Immature natural killer cell (primary cell): ENCODE measurements around the gene MT1G. TPM values are rescaled to one million over a fixed set of nuclear protein-coding genes. Genes with fewer than 3 reads are reported as not detected.
"Not testable (repeated sequence)": the region's sequence is repeated elsewhere in the genome, so short reads cannot be mapped to it uniquely, and the experiment has no call there.

Experiments
- DNase-seq, 3 donors: peaks; one replicate each; pipeline ENCODE4 v3.0.0; 2022; ENCODE audit warnings: mixed read lengths in 1 of 3
- H3K27ac Mint-ChIP-seq, 6 donors: one replicate each; pipeline ENCODE4 v1.8.0; 2020; ENCODE audit warnings: mixed read lengths in 6 of 6, mild to moderate bottlenecking in 5 of 6, inconsistent platforms in 4 of 6, moderate library complexity in 3 of 6
- H3K27me3 Mint-ChIP-seq, 3 donors: one replicate each; pipeline ENCODE4 v1.8.0; 2020 to 2021; ENCODE audit warnings: low read depth in 3 of 3, mild to moderate bottlenecking in 3 of 3, mixed read lengths in 3 of 3, moderate library complexity in 3 of 3, inconsistent platforms in 1 of 3
- H3K36me3 Mint-ChIP-seq, 3 donors: one replicate each; pipeline ENCODE4 v1.8.0; 2020; ENCODE audit warnings: mixed read lengths in 3 of 3, inconsistent platforms in 2 of 3, mild to moderate bottlenecking in 2 of 3
- H3K4me1 Mint-ChIP-seq, 2 donors: one replicate each; pipeline ENCODE4 v1.8.0; 2020; ENCODE audit warnings: inconsistent platforms in 2 of 2, mild to moderate bottlenecking in 2 of 2, mixed read lengths in 2 of 2, moderate library complexity in 1 of 2
- H3K4me3 Mint-ChIP-seq, 5 donors: one replicate each; pipeline ENCODE4 v1.8.0; 2020; ENCODE audit warnings: mild to moderate bottlenecking in 5 of 5, mixed read lengths in 5 of 5, inconsistent platforms in 3 of 5, moderate library complexity in 3 of 5
- H3K9me3 Mint-ChIP-seq, 6 donors: one replicate each; pipeline ENCODE4 v1.8.0; 2020; ENCODE audit warnings: mild to moderate bottlenecking in 6 of 6, mixed read lengths in 6 of 6, inconsistent platforms in 4 of 6, moderate library complexity in 3 of 6
- polyA plus RNA-seq, 3 donors: library from polyadenylated mRNA; unstranded; fragments of 300-500 nt; fragmentation: Illumina TruSeq; gene quantifications; one replicate each; pipeline ENCODE4 v1.2.3, GENCODE V29; 2021

The MT1G gene
- polyA plus RNA-seq, 3 donors from 2014 or later = not detected

DNA sequence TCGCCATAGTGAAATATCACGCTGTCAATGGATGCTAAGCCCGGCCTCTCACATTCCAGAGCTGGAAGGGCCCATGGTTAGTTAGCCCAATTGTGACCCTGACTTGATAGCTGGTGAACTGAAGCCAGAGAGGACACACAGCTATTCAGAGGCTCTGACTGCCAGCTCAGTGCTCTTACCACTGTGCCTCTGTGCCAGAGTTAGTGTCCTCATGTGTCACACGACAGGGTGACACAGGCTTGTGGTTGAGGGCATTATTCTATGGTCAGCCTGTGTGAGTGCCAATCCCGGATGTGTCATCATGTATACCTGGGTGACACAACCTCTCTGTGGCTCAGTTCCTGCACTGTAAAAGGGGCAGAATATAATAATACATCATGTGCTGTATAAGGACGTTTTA lies 12.0 kb upstream of the MT1G start:
- Mint-ChIP-seq H3K9me3 (no peaks in the 10 kb centered on the region), H3K4me3 (no peak overlapping the region), H3K4me1 (peaks cover 29 to 44% of the 10 kb centered on the region in 2 donors), H3K36me3 (peaks cover 0 to 4% (median 0%) of the 10 kb centered on the region in 3 donors), H3K27me3 (peaks cover 5 to 7% (median 7%) of the 10 kb centered on the region in 3 donors), H3K27ac (no peak overlapping the region)
- DNase-seq = no peak

DNA sequence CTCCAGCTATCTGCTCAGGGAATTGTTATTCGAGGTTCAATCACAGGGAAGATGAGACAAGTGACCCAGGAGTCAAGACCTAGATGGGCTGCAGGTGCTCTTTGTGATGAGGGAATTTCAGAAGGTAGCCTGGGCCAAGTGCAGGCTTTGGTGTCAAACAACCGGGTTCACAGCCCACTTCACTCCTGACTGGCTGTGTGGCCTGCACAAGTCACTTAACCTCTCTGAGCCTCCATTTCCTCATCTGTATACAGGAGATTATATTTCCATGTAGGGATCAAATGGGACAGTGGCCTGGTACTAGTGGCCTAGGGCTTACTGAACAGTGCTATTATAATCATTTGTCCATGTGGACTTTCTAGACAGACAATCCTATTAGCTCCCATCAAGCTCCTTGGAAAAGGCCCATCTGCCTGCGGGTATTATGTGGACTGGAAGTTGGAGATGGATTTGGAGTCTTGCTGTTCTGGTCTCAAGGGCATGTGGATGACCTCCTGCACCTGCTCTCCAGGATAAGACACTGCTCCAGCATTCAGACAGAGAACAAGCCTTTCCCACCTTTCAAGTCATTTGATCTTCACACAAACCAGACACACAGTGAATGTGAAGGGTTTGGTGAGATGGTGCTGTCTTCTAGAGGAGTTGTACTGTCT lies 11.3 kb upstream of the MT1G start:
- no peak for DNase-seq
- peaks cover 8% of the 10 kb centered on the region in 3 donors for H3K27me3 Mint-ChIP-seq
- H3K4me1 Mint-ChIP-seq = peaks cover 30 to 43% of the 10 kb centered on the region in 2 donors
- H3K9me3 Mint-ChIP-seq = no peaks in the 10 kb centered on the region
- H3K27ac Mint-ChIP-seq = no peak overlapping the region
- peaks cover 0 to 4% (median 0%) of the 10 kb centered on the region in 3 donors for H3K36me3 Mint-ChIP-seq
- no peak overlapping the region for H3K4me3 Mint-ChIP-seq

DNA sequence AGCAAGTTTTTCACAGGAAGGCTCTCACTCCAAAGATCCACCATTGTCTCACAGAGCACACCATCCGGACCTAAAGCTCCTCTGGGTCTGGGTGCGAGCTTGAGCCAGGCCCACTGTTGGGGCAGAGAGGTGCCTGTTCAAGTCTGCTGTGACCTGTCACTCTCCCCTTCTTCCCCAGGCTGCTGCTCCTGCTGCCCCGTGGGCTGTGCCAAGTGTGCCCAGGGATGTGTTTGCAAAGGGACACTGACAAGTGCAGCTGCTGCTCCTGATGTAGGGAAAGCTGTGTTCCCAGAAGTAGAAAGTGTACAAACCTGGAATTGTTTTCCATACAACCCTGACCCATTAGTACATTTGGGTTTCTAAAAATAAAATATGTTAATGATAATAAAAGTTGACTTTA lies 9.6 kb upstream of the MT1G start:
- Mint-ChIP-seq H3K9me3 (no peaks in the 10 kb centered on the region), H3K27me3 (peaks cover 13 to 20% (median 14%) of the 10 kb centered on the region in 3 donors), H3K4me3 (no peak overlapping the region), H3K36me3 (no peaks in the 10 kb centered on the region), H3K27ac (no peak overlapping the region), H3K4me1 (peaks cover 21 to 26% of the 10 kb centered on the region in 2 donors)
- DNase-seq = no peak

- H3K36me3 Mint-ChIP-seq = no peaks in the 10 kb centered on the region
- H3K4me1 Mint-ChIP-seq = peaks cover 12 to 13% of the 10 kb centered on the region in 2 donors
- peak overlapping the region; percentile 42 to 84 (median 65) for H3K4me3 Mint-ChIP-seq
- DNase-seq = peak in 2 of 3 donors; percentile 40 to 45
- H3K27me3 Mint-ChIP-seq = peaks cover 14 to 28% (median 18%) of the 10 kb centered on the region in 3 donors
- H3K9me3 Mint-ChIP-seq = no peaks in the 10 kb centered on the region
- no peak overlapping the region for H3K27ac Mint-ChIP-seq
Measured at GRCh38 chr16:56675685-56676210, 7.9 kb upstream of the MT1G start.

DNA sequence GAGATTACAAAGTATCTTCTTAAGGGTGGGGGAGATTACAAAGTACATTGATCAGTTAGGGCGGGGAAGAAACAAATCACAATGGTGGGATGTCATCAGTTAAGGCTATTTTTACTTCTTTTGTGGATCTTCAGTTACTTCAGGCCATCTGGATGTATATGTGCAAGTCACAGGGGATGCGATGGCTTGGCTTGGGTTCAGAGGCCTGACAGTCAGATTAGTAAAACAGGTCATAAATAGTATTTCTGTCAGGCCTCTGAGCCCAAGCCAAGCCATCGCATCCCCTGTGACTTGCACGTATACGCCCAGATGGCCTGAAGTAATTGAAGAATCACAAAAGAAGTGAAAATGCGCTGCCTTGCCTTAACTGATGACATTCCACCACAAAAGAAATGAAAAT lies 6.7 kb upstream of the MT1G start:
- H3K4me3 Mint-ChIP-seq, H3K9me3 Mint-ChIP-seq, H3K36me3 Mint-ChIP-seq, DNase-seq, H3K27ac Mint-ChIP-seq: not testable (repeated sequence)
- Mint-ChIP-seq H3K27me3 (peaks cover 17 to 28% (median 20%) of the 10 kb centered on the region in 3 donors), H3K4me1 (peaks cover 12 to 13% of the 10 kb centered on the region in 2 donors)

GRCh38 chr16:56673921-56674320 lies 6.1 kb upstream of the MT1G start:
- Mint-ChIP-seq H3K4me3 (peak overlapping the region in 1 of 5 donors; percentile 28), H3K27ac (no peak overlapping the region), H3K27me3 (peaks cover 17 to 28% (median 23%) of the 10 kb centered on the region in 3 donors), H3K9me3 (no peaks in the 10 kb centered on the region), H3K36me3 (no peaks in the 10 kb centered on the region), H3K4me1 (peaks cover 12 to 13% of the 10 kb centered on the region in 2 donors)
- DNase-seq = peak in 1 of 3 donors; percentile 10

- H3K4me3 Mint-ChIP-seq = no peak overlapping the region
- H3K9me3 Mint-ChIP-seq = no peaks in the 10 kb centered on the region
- H3K4me1 Mint-ChIP-seq = peaks cover 13 to 16% of the 10 kb centered on the region in 2 donors
Measured at GRCh38 chr16:56672761-56673536, 5.1 kb upstream of the MT1G start.

DNA sequence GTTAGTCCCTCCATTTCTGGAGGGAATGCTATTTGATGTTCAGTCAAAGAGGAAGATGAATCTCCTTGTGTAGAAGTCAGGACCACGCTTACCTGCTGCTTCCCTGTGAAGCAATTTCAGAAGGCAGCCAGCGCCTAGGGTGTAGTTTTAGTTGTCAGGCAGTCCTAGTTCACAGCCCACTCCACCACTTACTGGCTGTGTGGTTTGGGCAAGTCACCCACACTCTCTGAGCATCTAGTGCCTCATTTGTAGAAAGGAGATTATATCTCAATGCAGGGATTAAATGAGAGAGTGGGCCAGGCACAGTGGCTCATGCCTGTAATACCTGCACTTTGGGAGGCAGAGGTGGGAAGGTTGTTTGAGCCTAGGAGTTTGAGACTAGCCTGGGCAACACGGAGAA lies 4.3 kb upstream of the MT1G start:
- Mint-ChIP-seq H3K27me3 (peaks cover 27 to 32% (median 30%) of the 10 kb centered on the region in 3 donors), H3K4me1 (peaks cover 13 to 16% of the 10 kb centered on the region in 2 donors)
- not testable (repeated sequence) for DNase-seq, H3K4me3 Mint-ChIP-seq, H3K9me3 Mint-ChIP-seq, H3K27ac Mint-ChIP-seq, H3K36me3 Mint-ChIP-seq

More at GRCh38 chr16:56672761-56673536, 5.1 kb upstream of the MT1G start:
- H3K27me3 Mint-ChIP-seq = peaks cover 21 to 32% (median 27%) of the 10 kb centered on the region in 3 donors
- DNase-seq = no peak
- no peak overlapping the region for H3K27ac Mint-ChIP-seq
- H3K36me3 Mint-ChIP-seq = no peaks in the 10 kb centered on the region

GRCh38 chr16:56671691-56672090 lies 3.8 kb upstream of the MT1G start:
- Mint-ChIP-seq H3K27me3 (peaks cover 30 to 32% (median 30%) of the 10 kb centered on the region in 3 donors), H3K4me1 (peaks cover 13 to 16% of the 10 kb centered on the region in 2 donors)
- H3K4me3 Mint-ChIP-seq, H3K9me3 Mint-ChIP-seq, DNase-seq, H3K36me3 Mint-ChIP-seq, H3K27ac Mint-ChIP-seq: not testable (repeated sequence)

GRCh38 chr16:56670620-56670934 lies 2.7 kb upstream of the MT1G start:
- DNase-seq = no peak
- H3K4me1 Mint-ChIP-seq = peaks cover 5 to 12% of the 10 kb centered on the region in 2 donors
- H3K9me3 Mint-ChIP-seq = no peaks in the 10 kb centered on the region
- H3K27ac Mint-ChIP-seq = no peak overlapping the region
- H3K36me3 Mint-ChIP-seq = peaks cover 0 to 1% (median 0%) of the 10 kb centered on the region in 3 donors
- H3K27me3 Mint-ChIP-seq = peaks cover 31 to 35% (median 32%) of the 10 kb centered on the region in 3 donors
- H3K4me3 Mint-ChIP-seq = no peak overlapping the region

DNA sequence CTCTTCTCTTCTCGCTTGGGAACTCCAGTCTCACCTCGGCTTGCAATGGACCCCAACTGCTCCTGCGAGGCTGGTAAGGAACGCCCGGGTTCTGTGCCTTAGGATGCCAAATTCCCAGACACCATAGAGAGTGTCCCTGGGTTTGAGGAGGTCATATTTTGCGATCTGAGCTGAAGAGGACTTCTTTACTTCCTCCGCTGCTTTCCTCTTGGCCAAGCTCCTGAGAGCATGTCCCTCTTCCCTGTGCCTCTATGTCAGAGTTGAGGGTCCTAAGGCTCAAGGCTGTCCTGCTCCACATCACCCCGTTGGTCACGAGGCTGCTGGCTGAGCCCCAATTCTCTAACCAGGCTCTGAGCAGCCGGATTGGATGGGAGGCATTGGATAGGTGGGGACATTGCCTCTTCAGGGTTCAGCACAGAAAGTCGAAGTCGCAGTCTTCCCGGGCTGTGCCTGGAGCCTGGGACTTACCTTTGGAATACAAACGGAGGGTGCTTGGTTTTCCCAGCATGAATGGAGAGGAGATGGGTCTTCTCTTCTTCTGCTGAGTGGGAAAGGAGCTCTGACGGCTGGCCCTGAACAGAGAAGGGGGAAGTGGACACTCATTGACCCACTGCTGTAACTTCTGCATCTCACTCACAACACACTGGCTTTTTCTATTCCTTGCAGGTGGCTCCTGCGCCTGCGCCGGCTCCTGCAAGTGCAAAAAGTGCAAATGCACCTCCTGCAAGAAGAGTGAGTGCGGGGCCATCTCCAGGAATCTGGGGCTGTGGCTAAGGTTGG lies 2.2 kb upstream of the MT1G start:
- no peak overlapping the region for H3K4me3 Mint-ChIP-seq
- no peaks in the 10 kb centered on the region for H3K9me3 Mint-ChIP-seq
- H3K36me3 Mint-ChIP-seq = peaks cover 0 to 4% (median 0%) of the 10 kb centered on the region in 3 donors
- no peak overlapping the region for H3K27ac Mint-ChIP-seq
- DNase-seq = no peak
- peaks cover 0 to 8% of the 10 kb centered on the region in 2 donors for H3K4me1 Mint-ChIP-seq
- peaks cover 28 to 36% (median 28%) of the 10 kb centered on the region in 3 donors for H3K27me3 Mint-ChIP-seq

GRCh38 chr16:56669005-56669839 lies 1.4 kb upstream of the MT1G start, which contains the start of gene MT1H:
TSS of gene MT1H (plus strand) at chr16:56669814. CDS start at chr16:56669885, 71 bp downstream.
- Mint-ChIP-seq H3K4me1 (peaks cover 0 to 7% of the 10 kb centered on the region in 2 donors), H3K4me3 (no peak within 1 kb of the TSS), H3K36me3 (peaks cover 0 to 4% (median 3%) of the 10 kb centered on the region in 3 donors), H3K27me3 (peaks cover 26 to 38% (median 27%) of the 10 kb centered on the region in 3 donors), H3K27ac (no peak within 1 kb of the TSS), H3K9me3 (no peaks in the 10 kb centered on the region)
- no peak for DNase-seq
